ENCODE data around the gene ENSA.
A peak's percentile ranks its signal among the peaks of the same experiment; 100 is the strongest.
"Not testable (repeated sequence)": the region's sequence is repeated elsewhere in the genome, so short reads cannot be mapped to it uniquely, and the experiment has no call there.

ENSA gene

GRCh38 chr1:150621497-150622302 is 7.7 kb downstream of the ENSA start:
- DNase-seq = peak; percentile 24

DNA sequence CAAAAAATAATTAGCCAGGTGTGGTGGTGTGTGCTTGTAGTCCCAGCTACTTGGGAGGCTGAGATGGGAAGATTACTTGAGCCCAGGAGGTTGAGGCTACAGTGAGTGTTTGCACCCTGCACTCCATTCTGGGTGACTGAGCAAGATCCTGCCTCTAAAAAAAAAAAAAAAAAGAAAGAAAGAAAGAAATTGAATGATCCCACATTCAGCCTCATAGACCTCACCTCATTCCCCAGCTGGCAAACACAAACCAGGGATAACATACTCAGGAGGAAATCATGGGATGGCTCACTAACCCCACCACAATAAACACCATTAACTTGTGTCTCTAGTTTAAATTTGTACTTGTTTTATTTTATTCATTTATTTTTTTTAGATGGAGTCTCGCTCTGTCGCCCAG is 8.5 kb downstream of the ENSA start:
- DNase-seq = no peak

DNA sequence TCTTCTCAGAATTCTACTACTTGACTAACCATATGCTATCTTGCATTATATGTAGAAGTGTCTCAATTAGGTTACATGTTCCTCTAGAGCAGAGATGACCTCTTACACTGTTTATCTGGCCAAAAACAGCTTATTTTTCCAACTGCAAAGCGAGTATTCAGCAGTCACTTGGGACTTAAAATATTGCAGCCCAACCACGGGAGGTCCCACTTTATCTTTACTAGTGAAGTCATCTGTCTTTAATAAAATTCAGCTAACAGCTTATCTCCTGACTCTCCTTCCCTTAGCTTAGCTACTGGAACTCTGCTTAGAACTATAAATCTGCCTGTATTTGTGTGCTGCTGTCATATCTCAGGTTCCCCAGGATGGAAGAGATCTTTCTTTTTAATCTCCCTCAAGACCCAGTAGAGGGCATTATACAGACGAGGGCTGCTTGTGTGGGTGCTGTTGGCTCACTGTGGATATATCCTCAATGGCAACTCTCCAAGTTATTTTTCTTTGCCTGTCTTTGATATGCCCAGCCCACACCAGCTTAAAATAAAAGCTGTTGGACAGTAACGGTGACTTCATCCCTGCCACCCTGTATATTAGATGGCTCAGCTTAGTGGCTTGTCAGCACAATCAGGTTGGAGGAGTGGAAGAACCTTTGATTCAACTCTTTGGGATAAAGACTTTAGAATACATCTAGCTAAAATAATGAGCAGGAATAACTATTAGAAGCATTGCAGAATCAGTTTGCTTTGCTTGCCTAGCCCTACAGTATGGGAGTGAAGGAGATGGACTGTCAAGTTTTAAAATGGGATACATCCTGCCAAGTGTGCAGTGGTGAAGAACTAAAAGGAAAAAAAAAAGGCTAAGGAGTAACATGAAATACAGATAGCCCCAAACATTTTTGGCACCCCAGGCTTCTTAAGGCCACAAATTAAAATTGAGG is 9.6 kb downstream of the ENSA start:
- DNase-seq = peak; percentile 29

- no peak for DNase-seq
These were observed 13.8 kb downstream of the ENSA start for GRCh38 chr1:150615346-150616201.

DNA sequence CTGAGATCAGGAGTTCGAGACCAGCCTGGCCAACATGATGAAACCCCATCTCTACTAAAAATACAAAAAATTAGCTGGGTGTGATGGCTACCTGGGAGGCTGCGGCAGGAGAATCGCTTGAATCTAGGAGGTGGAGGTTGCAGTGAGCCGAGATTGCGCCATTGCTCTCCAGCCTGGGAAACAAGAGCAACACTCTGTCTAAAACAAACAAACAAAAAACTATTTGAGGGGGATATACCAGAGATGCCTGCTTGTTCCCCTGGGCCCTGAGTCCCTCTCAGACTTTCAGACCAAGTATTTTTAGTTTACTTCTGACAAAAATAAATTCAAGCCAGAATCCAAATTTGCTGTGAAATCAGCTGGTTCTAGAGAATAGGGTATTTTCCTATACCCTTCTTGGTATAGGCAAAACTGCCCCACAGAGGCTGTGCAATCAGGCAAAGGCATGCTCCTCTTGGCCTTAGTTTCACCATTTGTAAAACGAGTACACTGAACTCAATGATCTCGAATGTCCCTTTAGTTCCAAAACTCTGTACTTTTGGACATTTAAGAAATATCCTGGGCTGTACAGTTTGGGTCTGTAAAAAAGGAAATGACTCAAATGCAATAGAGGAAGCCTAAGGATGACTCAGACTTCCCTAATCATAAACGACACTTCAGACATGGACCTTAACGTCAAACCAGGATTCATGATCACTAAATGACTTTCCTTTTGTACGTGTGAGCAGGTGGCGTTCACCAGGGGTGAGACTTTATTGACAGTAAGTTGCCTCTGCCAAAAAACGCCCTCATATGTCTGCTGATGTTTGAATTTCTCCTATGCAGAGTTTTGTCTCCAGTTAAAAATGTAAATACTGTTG is 16.1 kb downstream of the ENSA start:
- peak; percentile 4 for DNase-seq

DNA sequence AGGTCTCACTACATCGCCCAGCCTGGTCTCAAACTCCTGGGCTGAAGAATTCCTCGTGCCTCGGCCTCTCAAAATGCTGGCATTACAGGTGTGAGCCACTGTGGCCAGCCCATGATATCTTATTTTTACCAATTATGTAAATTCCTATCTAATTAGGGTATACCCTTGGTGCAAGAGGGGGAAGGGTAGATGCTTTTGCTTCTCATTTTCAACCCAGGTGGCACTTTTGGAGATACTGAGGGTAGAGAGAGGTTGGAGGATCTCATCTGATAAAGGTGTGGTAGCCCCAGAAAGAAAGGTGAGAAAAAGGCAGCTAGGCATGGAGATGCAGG is 17.4 kb downstream of the ENSA start:
- no peak for DNase-seq

DNA sequence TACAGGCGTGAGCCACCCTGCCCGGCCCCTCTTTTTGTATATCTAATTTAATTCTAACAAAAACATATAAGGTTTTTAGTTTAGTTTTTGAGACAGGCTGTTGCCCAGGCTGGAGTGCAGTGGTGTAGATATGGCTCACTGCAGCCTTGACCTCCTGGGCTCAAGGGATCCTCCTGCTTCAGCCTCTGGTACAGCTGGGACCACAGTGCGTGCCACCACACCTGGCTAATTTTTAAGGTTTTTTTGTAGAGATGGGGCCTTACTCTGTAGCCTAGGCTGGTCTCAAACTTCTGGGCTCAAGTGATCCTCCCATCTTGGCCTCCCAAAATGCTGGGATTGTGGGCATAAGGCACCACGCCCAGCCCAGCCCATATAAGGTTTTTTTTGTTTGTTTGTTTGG is 18.8 kb downstream of the ENSA start:
- DNase-seq = no peak

DNA sequence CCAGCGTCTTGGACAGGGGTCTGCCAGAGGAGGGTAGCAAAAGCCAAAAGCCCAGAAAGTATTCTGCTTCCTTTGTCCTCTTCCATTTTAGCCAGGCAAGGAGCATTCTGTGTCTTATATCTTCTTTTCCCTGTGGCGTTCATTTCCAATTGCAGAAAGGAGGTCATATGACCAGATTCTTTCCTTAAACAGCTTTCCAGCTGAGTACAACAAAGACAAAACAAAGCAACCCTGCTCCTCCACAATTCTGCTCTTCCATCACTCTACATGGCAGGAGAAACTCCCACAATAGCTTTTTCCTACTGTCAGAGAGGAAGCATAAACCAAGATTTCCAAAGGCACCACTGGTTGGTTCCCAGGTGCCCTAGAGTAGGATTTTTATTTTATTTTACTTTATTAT is 19.7 kb downstream of the ENSA start:
- DNase-seq = no peak

DNA sequence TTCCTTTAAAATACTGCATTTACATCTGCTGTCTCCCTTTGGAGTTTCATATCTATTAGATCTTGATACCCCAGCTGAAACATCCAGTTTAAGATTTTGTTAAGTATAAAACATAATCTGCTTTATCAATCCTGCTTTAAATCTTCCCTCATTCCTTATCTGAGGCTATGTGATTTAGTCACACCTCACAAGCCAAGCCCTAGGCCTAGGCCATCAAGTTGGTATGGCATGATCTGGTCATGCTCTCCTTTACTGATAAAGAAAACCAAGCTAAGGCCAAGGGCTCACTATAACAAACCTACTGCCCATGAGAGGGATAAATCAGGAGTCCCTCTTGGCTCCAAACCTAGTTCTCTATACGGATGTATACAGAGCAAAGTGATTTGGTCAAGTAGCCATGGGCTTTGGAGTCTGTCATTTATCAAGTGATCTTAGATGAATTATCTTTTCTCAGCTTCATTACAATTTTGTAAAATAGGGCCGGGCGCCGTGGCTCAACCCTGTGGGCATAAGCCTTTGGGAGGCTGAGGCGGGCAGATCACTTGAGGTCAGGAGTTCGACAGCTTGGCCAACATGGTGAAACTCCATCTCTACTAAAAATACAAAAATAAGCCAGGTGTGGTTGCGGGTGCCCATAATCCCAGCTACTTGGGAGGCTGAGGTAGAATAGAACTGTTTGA is 22.8 kb downstream of the ENSA start:
- DNase-seq = no peak

- not testable (repeated sequence) for DNase-seq
These were observed 24.0 kb downstream of the ENSA start for GRCh38 chr1:150605451-150605731.

DNA sequence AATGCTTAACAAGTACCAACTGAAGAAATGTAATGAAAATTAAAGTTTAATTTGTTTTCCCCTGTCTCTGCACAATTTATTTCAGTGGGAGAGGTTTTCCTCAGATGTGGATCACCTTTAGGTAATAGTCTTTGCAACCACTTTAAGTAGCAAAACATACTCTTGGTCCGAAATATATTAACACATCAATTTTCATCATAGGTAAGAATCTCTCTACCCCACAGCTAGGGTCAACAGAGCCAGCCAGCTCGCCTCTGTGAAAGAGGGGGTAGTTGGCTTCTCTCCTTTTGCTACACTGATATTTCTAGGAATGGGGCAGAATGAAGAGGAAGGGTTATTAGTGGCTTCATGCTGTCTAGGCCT is 25.2 kb downstream of the ENSA start:
- no peak for DNase-seq

- DNase-seq = no peak
These were observed 25.7 kb downstream of the ENSA start for GRCh38 chr1:150603711-150604110.

DNA sequence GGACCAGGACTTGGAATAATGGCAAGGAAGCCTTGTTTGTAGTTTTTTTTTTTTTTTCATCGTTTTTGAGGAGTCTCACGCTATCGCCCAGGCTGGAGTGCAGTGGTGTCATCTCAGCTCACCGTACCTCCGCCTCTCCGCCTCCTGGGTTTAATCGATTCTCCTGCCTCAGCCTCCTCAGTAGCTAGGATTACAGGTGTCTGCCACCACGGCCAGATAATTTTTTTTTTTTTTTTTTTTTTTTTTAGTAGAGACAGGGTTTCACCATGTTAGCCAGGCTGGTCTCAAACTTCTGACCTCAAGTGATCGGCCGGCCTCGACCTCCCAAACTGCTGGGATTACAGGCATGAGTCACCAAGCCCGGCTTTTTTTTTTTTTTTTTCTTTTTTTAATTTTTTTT is 27.0 kb downstream of the ENSA start:
- DNase-seq = not testable (repeated sequence)

- DNase-seq = no peak
These were observed 27.9 kb downstream of the ENSA start for GRCh38 chr1:150601540-150601939.

- DNase-seq = not testable (repeated sequence)
These were observed 31.1 kb downstream of the ENSA start for GRCh38 chr1:150598346-150598745.

DNA sequence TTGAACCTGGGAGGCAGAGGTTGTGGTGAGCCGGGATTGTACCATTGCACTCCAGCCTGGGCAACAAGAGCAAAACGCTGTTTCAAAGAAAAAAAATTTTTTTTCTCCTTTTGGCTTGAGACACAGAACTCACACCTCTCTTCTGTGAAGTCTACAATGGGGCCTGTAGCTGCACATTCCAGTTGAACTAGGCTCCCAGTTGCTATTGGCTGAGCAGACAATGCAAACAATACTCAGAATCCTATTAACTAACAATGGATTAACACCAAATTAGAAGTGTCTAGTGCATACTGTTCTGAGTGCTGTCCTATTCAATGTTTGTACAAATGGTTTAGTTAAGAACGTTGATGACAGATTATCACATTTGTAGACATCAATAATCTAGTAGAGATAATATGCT is 32.4 kb downstream of the ENSA start:
- no peak for DNase-seq

DNA sequence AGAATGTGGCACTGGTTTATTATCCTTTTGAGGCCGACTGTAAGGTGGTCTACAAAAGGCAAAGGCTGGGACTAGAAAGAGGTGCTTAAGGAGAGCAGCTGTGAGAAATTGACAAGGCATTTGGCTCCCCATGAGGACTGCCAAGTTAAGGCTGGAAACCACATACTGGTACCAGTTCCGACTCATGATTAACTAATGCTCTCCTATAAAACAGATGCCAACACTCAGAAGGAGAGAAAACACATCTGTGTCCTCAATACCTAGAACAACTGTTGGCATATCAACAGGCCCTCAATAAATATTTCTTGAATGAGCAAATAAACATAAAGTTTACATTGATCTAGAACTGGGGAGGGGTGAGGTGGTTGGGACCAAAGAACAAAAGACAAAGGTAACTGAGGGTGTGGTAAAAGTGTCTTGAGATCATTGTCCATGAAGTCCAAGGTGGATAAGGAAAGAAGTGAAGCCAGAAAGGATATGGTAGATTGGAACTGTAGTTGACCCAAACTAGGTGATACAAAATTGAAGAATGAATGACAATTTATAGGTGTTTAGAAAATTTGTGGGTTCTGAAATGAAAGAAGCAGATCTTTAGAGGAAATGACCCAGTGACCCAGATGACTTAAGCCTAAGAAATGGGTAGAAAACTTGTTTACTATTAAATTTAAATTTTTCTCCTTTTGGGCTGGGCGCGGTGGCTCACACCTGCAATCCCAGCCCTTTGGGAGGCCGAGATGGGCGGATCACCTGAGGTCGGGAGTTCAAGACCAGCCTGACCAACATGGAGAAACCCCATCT is 33.1 kb downstream of the ENSA start:
- DNase-seq = no peak

DNA sequence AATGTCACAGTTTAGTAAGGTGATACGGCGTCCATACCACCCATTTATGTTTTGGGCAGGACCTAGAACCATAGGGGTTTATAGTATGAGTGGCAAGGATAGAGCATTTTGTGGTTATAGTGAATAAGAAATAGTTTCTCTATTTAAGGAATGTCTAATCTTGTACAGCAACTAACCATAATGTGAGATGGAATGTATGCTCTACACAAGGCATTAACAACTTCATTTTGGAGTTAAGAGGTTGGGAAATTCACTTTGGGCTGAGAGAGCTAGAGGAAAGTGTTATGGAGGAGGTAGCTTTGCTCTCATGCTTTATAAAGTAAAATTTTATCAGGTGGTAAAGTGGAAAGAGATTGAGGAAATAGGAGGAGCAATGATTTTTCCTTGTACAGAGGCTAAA is 47.0 kb downstream of the ENSA start:
- DNase-seq = no peak

GRCh38 chr1:150581962-150582361 is 47.5 kb downstream of the ENSA start:
- not testable (repeated sequence) for DNase-seq

DNA sequence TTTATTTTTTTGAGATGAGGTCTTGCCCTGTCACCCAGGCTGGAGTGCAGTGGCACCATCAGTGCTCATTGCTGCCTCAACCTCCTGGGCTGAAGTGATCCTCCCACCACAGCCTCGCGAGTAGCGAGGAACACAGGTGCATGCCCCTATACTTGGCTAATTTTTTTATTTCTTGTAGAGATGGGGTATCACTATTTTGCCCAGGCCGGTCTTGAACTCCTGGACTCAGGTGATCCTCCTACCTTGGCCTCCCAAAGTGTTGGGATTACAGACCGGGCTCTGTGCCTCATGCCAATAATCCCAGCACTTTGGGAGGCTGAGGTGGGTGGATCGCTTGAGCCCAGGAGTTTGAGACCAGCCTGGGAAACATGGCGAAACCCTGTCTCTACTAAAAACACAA is 48.0 kb downstream of the ENSA start:
- not testable (repeated sequence) for DNase-seq

GRCh38 chr1:150580966-150581365 is 48.4 kb downstream of the ENSA start:
- not testable (repeated sequence) for DNase-seq

All from NCI-H1105 treated with DMSO at 0.1 percent for 48 hours (cell line).